HG02981 (cell line): ENCODE measurements around the gene SZT2.
"Not testable (repeated sequence)": the region's sequence is repeated elsewhere in the genome, so short reads cannot be mapped to it uniquely, and the experiment has no call there.

ENCODE experiments used
- ATAC-seq: cut with Tn5 transposase; IDR thresholded peaks from one replicate; pipeline ENCODE4 v1.9.1; 2021; ENCODE audit warnings: mild to moderate bottlenecking, moderate library complexity; ENCODE audit not compliant: unreplicated experiment

SZT2 gene

DNA sequence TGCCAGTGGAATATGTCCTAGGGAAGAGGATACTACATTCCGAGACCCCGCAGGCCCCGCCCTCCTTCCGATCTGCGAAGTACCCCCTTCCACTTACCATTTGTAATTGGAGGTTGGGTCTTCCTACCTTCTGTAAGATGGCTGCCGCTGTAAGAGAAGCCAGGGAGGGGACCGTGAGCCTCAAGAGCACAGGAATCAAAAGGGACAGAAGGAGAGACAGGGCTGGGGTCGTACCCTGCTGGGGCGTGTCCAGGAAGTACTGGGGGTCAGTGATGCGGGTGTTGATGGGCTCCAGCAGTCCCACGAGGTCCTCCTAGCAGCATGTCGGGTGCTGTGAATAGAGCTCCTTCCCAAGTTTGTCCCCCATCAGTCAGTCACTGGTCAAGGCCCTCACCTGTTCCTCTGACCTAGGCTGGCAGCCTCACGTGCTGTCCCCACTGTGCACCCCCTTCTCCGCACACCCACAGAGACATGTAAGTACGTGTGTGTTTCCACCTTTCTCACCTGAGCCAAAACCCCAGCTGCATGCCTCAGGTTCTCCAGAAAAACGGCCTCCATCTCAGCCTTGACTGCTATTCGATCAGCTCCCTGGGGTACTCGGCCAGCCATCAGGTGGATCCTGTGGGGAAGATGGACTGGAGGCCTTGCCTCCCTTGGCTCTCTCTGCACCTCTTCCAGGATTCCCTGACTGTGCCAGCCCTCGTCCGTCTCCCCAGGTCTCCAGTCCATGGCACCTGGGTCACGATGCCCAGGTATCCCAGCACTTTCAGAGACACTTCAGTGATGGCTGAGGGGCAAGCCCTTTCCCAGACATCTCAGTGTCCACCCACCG, 62.2 kb downstream of the SZT2 start:
- no peak for ATAC-seq

DNA sequence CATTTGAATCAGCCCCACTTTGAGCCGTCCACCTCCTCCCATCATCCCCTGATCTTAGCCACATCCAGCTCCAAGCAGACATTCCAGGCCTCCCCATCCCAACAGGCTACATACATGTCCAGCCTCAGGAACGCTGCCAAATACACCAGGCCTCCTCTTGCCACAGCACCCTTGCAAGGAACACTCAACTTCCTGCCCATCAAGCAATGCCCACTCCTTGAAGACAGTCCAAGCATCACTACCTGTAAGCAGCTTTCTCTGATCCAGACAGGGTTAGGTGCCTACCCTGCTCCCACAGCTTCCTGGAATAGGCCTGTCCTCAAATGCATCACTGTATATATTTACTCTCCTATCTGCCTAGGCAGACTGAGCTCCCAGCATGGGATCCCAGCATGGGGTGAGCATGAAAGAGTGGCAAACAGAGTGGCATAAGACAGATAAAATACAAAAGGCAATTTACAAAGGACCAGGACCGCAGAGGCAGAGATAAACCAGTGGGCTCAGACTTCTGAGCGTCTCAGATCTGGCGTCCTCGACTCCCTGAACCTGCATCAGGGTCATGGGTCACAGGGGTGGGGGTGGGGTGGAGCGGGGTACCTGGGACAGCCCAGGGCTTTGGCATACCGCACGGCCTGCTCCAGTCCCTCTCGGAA, 63.2 kb downstream of the SZT2 start:
- ATAC-seq = no peak

DNA sequence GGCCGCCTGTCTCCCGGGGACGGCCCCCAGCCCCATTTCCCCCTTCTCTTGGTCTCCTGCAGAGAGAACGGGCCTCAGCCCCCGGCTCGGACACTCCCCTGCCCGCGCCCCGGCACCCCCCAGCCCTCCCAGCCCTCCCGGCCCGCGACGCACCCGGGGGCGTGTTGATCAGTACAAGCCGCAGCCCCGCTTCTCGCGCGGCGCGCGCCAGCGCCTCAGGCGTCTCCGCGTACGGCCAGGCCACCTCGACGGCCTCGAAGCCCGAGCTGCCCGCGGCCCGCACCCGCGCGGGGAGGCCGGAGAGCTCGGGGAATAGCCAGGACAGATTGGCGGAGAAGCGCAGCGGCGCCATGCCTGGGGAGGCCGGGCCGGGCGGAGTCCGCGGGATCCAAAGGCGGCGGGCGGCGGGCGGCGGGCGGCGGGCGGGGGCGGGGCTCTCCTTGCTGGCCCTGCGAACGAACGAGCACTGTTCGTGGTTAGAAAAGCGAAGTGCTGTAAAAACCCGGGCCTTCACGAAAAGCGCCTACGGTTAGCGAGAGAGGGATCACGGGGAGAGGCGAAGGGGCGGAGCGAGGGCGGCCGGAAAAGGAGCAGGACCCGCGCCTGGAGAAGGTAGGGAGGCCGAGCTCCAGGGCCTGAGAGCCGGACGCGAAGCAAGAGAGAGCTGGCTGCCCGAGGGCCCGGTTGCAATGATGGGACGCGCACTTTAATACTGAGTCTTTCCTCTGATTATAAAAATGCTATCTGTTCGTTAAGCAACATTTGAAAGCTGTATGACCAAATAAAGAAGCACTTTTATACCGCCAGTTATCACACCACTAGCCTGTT, 64.0 kb downstream of the SZT2 start, which contains the start of gene HYI:
Gene HYI, minus strand, starts transcription at position 490 of the 828 bp plus-strand sequence. Its CDS starts 138 bp downstream, at position 352.
- no peak for ATAC-seq

DNA sequence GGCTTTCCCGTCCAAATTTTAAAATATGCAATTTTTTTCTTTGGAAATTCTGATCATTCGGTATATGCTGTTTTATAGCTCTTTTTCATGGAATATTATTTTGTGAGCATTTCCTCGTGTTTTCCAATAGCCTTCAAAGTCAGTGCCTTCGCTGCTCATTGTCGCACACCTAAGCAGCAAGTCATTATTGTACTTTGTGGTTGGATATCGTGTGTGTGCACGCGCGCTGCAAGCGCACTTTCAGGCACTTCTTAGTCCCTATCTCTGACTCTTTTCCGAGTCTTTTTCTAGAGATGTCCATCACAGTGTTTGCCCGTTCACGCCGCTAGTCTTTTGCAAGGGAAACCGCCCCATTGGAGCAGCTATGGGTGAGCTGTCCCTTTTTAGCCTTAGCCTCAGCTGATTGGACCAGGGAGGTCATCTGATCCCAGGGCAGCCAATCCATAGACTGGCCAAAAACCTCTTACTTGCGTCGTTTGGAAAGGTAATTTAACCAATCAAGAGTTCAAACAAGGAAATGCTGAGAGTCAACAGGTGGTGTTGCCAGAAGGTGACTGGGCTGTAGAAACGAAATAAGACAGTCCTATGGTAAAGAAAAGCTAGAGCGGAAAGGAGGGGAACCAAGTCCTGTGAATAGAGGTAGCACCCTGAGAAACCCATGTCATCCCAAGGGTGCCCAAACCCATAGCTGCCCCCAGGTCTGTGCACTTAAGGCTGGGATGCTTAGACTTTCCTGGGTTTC, 64.7 kb downstream of the SZT2 start:
- ATAC-seq = peak; percentile 78

DNA sequence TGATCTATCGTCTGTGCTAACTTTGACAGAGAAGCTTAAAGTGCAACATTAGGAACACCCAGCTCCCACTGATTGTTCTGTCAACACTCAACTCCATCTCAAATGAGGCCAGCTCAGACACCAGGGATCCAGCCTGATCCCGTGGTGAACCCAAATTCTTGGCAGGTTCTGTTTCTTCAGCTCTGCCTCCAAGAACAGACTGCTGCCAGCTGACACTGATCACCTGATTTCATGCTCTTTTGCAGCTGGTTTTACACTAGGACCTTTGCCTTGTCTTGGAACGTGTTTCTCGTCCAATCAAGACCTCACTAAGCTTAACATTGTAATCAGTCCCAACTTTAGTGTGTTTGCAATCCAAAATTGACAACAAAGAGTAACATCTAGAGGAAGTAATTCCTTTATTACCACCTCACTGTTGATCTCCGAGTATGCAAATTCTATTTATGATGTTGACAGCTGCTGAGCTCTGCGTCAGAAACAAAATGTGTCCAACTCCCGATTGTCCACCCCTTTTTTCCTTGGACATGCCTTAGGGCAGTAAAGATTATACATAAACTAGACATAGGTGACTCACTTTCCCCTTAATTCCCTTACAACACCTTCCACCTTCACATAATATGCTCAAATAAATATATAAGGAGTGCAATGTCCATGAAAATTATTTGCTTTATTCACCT, 65.7 kb downstream of the SZT2 start:
- no peak for ATAC-seq

DNA sequence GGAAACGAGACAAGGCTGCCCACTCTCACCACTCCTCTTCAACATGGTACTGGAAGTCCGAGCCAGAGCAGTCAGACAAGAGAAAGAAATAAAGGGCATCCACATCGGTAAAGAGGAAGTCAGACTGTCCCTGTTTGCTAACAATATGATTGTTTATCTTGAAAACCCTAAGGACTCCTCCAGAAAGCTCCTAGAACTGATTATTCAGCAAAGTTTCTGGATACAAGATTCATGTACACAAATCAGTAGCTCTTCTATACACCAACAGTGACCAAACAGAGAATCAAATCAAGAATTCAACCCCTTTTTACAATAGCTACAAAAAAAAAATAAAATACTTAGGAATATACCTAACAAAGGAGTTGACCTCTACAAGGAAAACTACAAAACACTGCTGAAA, 68.7 kb downstream of the SZT2 start:
- ATAC-seq = not testable (repeated sequence)

DNA sequence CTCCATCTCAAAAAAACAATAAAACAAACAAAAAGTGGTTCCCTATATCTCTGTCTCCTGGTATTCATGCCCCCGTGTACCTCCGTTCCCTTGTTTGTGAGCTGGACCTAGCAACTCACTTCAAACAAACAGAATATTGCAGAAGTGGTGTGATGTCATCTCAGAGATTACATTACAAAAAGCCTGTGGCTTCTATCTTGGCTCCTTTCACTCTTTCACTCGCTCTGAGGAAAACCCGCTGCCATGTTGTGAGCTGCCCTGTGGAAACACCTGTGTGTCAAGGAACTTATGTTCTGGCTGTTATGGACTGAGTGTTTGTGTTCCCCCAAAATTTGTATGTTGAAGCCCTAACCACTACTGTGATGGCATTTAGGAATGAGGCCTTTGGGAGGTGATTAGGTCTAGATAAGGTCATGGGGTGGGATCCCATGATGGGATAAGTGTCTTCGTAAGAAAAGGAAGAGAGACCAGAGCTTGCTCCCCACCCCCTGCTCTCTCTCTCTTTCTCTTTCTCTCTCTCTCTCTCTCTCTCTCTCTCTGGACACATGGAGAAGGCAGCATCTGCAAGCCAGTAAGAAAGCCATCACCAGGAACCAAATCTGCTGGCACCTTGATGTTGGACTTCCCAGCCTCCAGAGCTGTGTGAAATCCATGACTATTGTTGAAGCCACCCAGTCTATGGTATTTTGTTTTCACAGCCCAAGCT, 71.4 kb downstream of the SZT2 start:
- no peak for ATAC-seq

DNA sequence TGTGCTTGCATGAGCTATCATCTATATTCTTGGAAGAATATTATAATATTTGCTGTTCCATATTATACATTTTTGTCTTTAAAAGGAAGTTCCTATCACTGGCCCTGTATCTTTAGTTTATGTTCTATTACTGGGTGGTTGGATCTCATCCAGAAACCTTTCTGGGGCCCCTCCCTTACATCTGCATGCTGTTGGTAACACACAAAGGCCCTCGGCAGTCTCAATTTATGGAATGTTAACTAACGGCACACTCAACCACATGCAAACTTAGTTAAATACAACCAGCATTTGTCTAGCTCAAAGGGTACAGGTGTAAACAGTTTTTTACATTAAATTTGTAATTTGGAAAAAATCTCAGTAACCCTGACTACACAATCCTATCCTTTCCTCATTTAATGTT, 73.8 kb downstream of the SZT2 start:
- no peak for ATAC-seq

DNA sequence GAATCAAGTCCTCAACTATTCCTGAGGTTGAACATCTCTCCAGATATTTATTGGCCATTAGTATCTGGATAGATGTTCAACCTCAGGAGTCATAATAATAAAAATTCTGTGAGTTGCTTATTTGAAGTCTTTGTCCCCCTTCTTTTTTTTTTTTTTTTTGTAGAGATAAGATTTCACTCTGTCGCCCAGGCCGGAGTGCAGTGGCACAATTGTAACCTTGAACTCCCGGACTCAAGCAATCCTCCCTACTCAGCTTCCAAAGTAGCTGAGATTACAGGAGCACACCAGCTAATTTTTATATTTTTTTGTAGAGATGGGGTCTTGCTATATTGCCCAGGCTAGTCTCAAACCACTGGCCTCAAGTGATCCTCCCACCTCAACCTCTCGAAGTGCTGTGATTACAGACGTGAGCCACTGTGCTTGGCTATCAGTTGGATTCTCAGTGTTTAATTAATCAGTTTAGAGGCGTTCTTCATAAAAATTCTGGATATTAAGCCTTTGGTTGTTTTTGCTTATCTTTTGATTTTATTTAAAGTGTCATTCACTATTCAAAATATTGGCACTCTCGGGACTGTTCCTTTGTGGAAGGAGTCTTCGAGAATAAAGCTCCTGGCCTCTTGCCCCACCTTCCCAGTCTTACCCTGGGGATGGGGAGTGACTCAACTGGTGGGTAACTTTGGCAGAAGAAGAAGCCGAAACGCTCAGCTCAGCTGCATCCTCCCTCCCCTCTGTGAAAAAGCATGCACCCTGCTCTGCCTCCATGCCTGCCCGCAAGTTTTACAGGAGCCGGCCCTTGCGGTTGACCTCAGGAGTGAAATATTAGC, 75.2 kb downstream of the SZT2 start:
- ATAC-seq = no peak

DNA sequence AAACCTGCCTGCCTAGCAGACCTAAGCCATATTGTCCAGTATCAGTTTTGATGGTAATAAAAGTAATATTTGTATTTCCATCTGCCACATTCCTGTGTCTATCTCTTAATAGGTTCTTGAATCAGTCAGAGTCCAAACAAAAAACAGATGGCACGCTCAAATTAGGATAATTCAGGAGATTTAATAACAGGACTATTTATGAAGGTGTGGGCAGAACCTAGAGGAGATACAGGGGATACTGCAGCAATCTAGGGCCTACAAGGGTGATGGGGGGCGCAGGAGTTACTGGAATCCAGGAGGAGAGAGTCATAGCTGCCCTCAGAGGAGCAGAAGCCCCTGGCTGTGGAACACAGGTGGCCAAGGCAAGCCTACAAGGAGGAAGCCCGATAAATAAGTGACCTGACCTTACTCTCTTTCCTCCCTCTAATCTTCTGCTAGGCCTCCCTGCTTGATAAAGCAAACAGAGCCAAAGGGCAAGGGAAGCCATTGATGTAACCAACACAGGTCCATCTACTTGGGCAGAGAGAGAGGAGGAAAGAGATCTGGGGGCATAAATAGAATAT, 75.9 kb downstream of the SZT2 start:
- no peak for ATAC-seq

DNA sequence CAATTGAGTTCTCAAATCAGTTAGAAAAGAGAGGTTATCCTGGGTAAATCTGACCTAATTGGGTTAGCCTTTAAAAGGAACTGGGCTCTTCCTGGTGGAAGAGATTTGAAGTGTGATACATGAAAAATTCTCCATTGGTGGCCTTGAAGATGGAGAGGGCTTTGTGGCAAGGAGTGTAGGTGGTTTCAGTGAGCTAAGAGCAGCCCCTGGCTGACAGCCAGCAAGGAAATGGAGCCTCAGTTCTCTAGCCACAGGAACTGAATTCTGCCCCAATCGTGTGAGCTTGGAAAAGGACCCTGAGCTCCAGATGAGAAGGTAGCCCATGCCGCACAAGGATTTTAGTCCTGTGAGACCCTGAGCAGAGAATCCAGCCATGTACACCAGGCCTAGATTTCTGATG, 76.7 kb downstream of the SZT2 start:
- no peak for ATAC-seq

DNA sequence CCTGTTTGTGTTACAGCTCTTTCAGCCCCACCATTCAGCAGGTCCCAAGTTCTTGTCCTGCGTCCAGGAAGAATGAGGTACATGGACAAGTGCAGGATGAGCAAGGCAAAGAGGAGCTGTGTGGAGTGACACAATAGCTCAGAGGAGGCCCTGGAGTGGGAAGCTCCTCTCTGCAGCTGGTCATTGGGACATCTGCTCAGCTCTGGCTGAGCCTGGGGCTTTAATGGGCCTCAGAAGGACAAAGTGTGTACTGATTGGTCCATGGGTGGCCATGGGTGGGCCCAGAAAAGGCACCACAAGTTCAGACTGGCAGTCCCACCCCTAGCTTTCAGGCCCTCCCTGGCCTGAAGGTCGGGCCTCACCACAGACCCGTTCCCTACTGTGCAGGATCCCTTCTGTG, 78.7 kb downstream of the SZT2 start:
- no peak for ATAC-seq

DNA sequence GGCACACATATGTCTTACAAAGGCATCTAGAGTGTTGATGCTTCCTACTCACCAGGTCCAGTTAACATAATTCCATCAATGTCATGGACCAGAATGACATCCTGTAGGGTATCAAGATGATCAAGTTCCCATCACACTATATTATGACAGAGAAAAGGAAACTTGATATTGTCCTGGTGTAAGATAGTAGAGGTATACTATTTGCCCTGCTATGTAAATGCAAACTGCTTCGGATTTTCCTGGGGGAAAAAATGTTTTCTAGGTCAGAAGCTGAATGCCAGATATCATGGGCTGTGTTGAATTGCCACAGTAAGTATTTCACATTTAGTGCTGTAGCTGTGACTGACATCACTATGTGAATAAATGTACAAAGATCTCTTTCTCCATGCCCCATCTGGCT, 80.2 kb downstream of the SZT2 start:
- no peak for ATAC-seq

DNA sequence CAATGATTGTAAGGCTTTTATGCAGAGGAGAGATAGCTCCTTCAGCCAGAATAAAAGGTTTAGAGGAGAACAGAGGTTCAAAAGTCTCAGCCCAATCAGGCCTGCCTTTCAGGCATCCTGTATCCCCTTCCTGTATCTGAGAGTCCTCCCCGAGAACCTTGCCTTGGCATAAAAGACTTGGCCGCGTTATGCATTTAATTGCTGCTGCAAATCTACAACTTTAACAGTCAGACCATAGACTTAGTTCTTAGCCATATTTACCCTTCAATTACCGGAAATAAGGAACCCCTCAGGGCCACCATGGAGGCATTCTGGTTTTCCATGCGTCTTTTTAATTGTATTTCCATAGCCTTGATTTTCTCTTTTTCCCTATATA, 82.4 kb downstream of the SZT2 start:
- ATAC-seq = no peak

DNA sequence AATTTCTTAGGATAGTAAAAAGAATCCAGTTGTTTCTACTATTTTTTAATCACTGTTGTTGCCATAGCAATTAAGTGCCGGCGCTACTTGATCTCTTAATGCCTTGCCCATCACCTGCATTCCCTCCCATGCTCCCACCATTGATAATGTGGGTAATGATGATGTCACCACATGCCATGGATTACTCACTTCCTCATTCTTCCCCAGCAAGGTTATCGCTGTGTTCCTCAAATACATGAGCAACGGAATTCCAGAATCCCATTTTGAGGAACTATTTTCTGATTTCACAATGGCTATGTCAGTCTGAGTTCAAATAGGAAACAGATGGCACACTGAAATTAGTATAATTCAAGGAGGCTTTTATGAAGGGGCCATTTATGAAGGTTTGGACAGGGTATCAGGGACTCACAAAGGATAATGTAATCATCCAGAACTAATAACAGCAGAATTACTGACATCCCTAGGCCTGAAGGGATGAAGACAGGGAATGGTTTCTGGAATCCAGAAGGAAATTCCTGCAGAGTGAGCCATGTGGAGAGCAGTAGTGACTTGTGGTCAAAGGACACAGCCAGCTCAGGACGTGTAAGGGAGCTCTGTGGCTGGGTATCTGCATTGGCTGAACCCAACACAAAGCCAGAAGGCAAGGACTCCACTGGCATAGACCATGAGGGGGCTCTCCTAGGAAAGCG, 82.9 kb downstream of the SZT2 start:
- not testable (repeated sequence) for ATAC-seq

DNA sequence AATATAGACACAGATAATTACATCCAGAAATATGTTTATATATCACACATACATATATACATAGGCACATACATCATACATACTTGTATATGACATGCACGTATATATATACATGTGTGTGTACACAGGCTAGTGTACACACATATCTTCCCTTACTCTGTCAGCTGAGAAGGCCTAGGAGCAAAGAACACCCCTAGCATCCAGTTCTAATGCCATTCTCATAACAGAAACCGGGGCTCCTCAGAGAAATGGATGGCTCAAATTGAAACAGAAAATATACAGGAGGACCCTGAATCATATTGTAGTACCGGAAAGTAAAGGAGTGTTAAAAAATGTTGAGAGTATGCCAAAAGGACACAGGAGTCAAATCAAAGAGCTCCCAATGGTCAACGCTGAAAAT, 83.8 kb downstream of the SZT2 start:
- no peak for ATAC-seq

DNA sequence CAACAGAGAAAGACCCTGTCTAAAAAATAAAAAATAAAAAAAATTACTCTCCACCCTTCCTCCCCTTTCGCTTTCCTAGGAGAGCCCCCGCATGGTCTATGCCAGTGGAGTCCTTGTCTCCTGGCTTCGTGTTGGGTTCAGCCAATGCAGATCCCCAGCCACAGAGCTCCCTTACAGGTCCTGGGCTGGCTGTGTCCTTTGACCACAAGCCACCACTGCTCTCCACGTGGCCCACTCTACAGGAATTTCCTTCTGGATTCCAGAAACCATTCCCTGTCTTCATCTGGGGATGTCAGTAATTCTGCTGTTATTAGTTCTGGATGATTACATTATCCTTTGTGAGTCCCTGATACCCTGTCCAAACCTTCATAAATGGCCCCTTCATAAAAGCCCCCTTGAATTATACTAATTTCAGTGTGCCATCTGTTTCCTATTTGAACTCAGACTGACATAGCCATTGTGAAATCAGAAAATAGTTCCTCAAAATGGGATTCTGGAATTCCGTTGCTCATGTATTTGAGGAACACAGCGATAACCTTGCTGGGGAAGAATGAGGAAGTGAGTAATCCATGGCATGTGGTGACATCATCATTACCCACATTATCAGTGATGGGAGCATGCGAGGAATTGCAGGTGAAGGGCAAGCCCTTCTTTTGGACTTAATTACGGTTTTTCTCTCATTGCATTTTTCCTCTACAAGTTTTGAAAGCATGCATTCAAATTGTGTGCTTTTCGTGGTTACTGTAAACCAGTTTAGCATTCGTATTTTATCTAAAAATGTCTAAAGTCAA, 86.1 kb downstream of the SZT2 start:
- ATAC-seq = not testable (repeated sequence)
